ENCODE measurements around the gene SRRM5. TPM values are rescaled to one million over a fixed set of nuclear protein-coding genes. Genes with fewer than 3 reads are reported as not detected.

Gene SRRM5
- total and polyA plus RNA-seq, 2 of the 4 experiments (the other 2 are of a cell fraction): 0.10 TPM; not detected in 1

GRCh38 chr19:43662487-43662886 is 50.6 kb downstream of the SRRM5 start:
- Histone ChIP-seq H3K36me3 (ENCODE audit: control insufficient read depth, insufficient read depth, low read length) (peaks cover 63% of the 10 kb centered on the region), H3K4ac (ENCODE audit: low read depth, low read length) (no peak overlapping the region), H3K27me3 (ENCODE audit: control insufficient read depth, insufficient read depth, low read length) (no peaks in the 10 kb centered on the region), H2BK120ac (ENCODE audit: low read depth, low read length) (no peak overlapping the region), H4K8ac (ENCODE audit: low read depth in 2 of 2, low read length in 2 of 2) (no peak overlapping the region), H4K5ac (ENCODE audit: low read depth, low read length) (no peak overlapping the region), H2BK20ac (ENCODE audit: low read depth, low read length) (no peak overlapping the region), H3K4me3 (ENCODE audit: insufficient read depth, low read depth, low read length) (no peak overlapping the region), H3K27ac (ENCODE audit: insufficient read depth, low read length) (no peak overlapping the region), H3K56ac (ENCODE audit: extremely low read depth, insufficient read depth, low read length) (no peak overlapping the region), H3K4me2 (ENCODE audit: low read depth, low read length) (no peak overlapping the region), H3K9ac (ENCODE audit: low read depth, low read length) (no peak overlapping the region), H3K14ac (replicated peaks; ENCODE audit: low read depth, low read length) (no peak overlapping the region), H2AFZ (replicated peaks; ENCODE audit: low read length, poor library complexity) (no peak overlapping the region), H2BK5ac (ENCODE audit: low read depth, low read length, poor library complexity, severe bottlenecking) (no peak overlapping the region), H4K20me1 (ENCODE audit: insufficient read depth, low read length) (peaks cover 66% of the 10 kb centered on the region), H3K9me3 (ENCODE audit: control insufficient read depth, insufficient read depth, low read length) (peaks cover 3% of the 10 kb centered on the region; the same call in 1 of the 2 replicates), H2BK15ac (ENCODE audit: low read depth, low read length) (no peak overlapping the region), H3K23ac (ENCODE audit: low read depth, low read length) (no peak overlapping the region), H3K79me1 (ENCODE audit: low read depth in 1 of 2, low read length in 2 of 2) (peaks cover 56 to 81% of the 10 kb centered on the region in 2 experiments), H2AK5ac (ENCODE audit: low read depth, low read length) (no peak overlapping the region), H3K9me1 (ENCODE audit: insufficient read depth, low read length) (peaks cover 21% of the 10 kb centered on the region), H3K4me1 (ENCODE audit: control insufficient read depth, insufficient read depth, low read length) (peaks cover 3% of the 10 kb centered on the region), H3K18ac (ENCODE audit: low read depth, low read length) (no peak overlapping the region), H2AK9ac (replicated peaks; ENCODE audit: low read depth, low read length, poor library complexity) (no peak overlapping the region), H4K91ac (ENCODE audit: insufficient read depth, low read depth, low read length) (no peak overlapping the region)
- TF ChIP-seq RAD21 (IDR thresholded peaks at IDR 0.05; ENCODE audit: low read length) (peak; percentile 28), MAZ (IDR thresholded peaks at IDR 0.05; ENCODE audit: borderline replicate concordance, low read depth, low read length) (no peak)
- TF ChIP-seq, protein P1, sequence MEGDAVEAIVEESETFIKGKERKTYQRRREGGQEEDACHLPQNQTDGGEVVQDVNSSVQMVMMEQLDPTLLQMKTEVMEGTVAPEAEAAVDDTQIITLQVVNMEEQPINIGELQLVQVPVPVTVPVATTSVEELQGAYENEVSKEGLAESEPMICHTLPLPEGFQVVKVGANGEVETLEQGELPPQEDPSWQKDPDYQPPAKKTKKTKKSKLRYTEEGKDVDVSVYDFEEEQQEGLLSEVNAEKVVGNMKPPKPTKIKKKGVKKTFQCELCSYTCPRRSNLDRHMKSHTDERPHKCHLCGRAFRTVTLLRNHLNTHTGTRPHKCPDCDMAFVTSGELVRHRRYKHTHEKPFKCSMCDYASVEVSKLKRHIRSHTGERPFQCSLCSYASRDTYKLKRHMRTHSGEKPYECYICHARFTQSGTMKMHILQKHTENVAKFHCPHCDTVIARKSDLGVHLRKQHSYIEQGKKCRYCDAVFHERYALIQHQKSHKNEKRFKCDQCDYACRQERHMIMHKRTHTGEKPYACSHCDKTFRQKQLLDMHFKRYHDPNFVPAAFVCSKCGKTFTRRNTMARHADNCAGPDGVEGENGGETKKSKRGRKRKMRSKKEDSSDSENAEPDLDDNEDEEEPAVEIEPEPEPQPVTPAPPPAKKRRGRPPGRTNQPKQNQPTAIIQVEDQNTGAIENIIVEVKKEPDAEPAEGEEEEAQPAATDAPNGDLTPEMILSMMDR (conservative IDR thresholded peaks at IDR 0.05; ENCODE audit: low read depth, low read length): peak; percentile 39
- ATAC-seq (ENCODE audit: low read depth): peak; percentile 24; the same call in 1 of the 2 replicates
- POLR2A ChIA-PET (ENCODE audit: unreplicated experiment): no interaction called here
- in situ Hi-C loops (cut with MboI; ENCODE audit: low sequenced_read_pairs) (no loop called here), dilution Hi-C loops (cut with HindIII; ENCODE audit: low sequenced_read_pairs, unreplicated experiment) (no loop called here), intact Hi-C loops (cut with micrococcal nuclease) (loop anchor here (10.0 kb wide), 1 partner anchor 558 kb away; no protein-coding TSS in a partner anchor)
- CTCF ChIA-PET: interaction anchor here (0.5 to 0.6 kb wide), 2 partner anchors 228 to 1127 kb away, joined by 3 to 4 read pairs; no protein-coding TSS in a partner anchor
- no TSS peak for BruUV-seq (replicated peaks)
- DNase-seq: no peak
- whole genome bisulfite sequencing, 2 experiments (ENCODE audit: extremely low coverage in 2 of 2, insufficient read length in 1 of 2): 100% methylated on average over 2 of the region's 6 CpGs; no CpG with 5 or more reads in 1 of the 2 experiments
